ENCODE measurements around the gene NUDT3. TPM values are rescaled to one million over a fixed set of nuclear protein-coding genes. Genes with fewer than 3 reads are reported as not detected.
A peak's percentile ranks its signal among the peaks of the same experiment; 100 is the strongest.

NUDT3 gene
- total and polyA plus RNA-seq, 9 of the 15 experiments (the other 6 are each of a cell fraction or from before 2014, with no cell fraction given): 5.4 to 81.2 (median 56.4) TPM

GRCh38 chr6:34425498-34426410 is 33.3 kb upstream of the NUDT3 start, which contains the start of gene RPS10 (continued):
- TF ChIP-seq SRF (CRISPR knock-in tag; IDR thresholded peaks at IDR 0.05): peak in 1 of 2 experiments; percentile 60; a peak in 2 of 4 replicates
- peak; percentile 90 for TF ChIP-seq SAP30 (IDR thresholded peaks at IDR 0.05; ENCODE audit: borderline replicate concordance, insufficient read depth, low read depth, low read length, poor library complexity, severe bottlenecking)
- TF ChIP-seq RBM25 (IDR thresholded peaks at IDR 0.05; ENCODE audit: low read depth, low read length, severe bottlenecking): no peak
- peak; percentile 94 for TF ChIP-seq MTA3 (IDR thresholded peaks at IDR 0.05; ENCODE audit: borderline replicate concordance)
- no peak for TF ChIP-seq NUFIP1 (IDR thresholded peaks at IDR 0.05; ENCODE audit: partially characterized antibody)
- peak; percentile 67 for TF ChIP-seq PCBP1 (IDR thresholded peaks at IDR 0.05; ENCODE audit: low read depth, low read length, poor library complexity, severe bottlenecking)
- peak; percentile 50; the same call in 1 of the 2 replicates for TF ChIP-seq CTBP1 (IDR thresholded peaks at IDR 0.05; ENCODE audit: borderline replicate concordance)
- peak; percentile 67; the same call in 1 of the 2 replicates for TF ChIP-seq HDAC2 (IDR thresholded peaks at IDR 0.05)
- no peak for TF ChIP-seq CBFA2T3 (IDR thresholded peaks at IDR 0.05)
- TF ChIP-seq ATF3 (IDR thresholded peaks at IDR 0.05): no peak
- TF ChIP-seq ATF3 (CRISPR knock-in tag; conservative IDR thresholded peaks at IDR 0.05): peak; percentile 74; the same call in 1 of the 2 replicates
- peak; percentile 99 for TF ChIP-seq POLR2B (IDR thresholded peaks at IDR 0.05; ENCODE audit: low read depth, partially characterized antibody)
- TF ChIP-seq CREB3 (tag; conservative IDR thresholded peaks at IDR 0.05; ENCODE audit: low read depth): 0 out of 2 replicates have a peak, but pooled peaks have one; percentile 33
- TF ChIP-seq MEIS2 (IDR thresholded peaks at IDR 0.05; ENCODE audit: partially characterized antibody): peak; percentile 57
- no peak for TF ChIP-seq ZEB2 (IDR thresholded peaks at IDR 0.05)
- peak; percentile 95 for TF ChIP-seq ZBTB1 (CRISPR knock-in tag; IDR thresholded peaks at IDR 0.05; ENCODE audit: borderline replicate concordance, low read depth)
- no peak for TF ChIP-seq POLR3G (IDR thresholded peaks at IDR 0.05; ENCODE audit: extremely low read depth, insufficient read length, insufficient replicate concordance)
- TF ChIP-seq PHF8 (IDR thresholded peaks at IDR 0.05; ENCODE audit: borderline replicate concordance, low read length): peak; percentile 95
- TF ChIP-seq MCM3 (IDR thresholded peaks at IDR 0.05): no peak
- peak; percentile 39; the same call in 1 of the 2 replicates for TF ChIP-seq SMAD4 (CRISPR knock-in tag; conservative IDR thresholded peaks at IDR 0.05)
- peak; percentile 99 for TF ChIP-seq POLR2A (conservative IDR thresholded peaks at IDR 0.05)
- TF ChIP-seq TAF9B (IDR thresholded peaks at IDR 0.05; ENCODE audit: partially characterized antibody): peak; percentile 100
- TF ChIP-seq NR2F6 (CRISPR knock-in tag; IDR thresholded peaks at IDR 0.05): peak; percentile 34; the same call in 1 of the 2 replicates
- TF ChIP-seq ZNF277 (CRISPR knock-in tag; IDR thresholded peaks at IDR 0.05; ENCODE audit: borderline replicate concordance): no peak
- peak; percentile 40; the same call in 1 of the 2 replicates for TF ChIP-seq HLTF (IDR thresholded peaks at IDR 0.05)
- TF ChIP-seq ARID2 (IDR thresholded peaks at IDR 0.05): no peak
- 0 out of 2 replicates have a peak, but pooled peaks have one; percentile 15 for TF ChIP-seq MECOM (CRISPR knock-in tag; IDR thresholded peaks at IDR 0.05)
